D721Med (cell line): Measurements from ENCODE around the gene SOX8.

Experiments
- DNase-seq: peaks from one replicate; pipeline ENCODE4 v3.0.0; 2011; ENCODE audit warnings: low spot score; ENCODE audit not compliant: insufficient read length
- FAIRE-seq: peaks from 2 replicates; lab custom pipeline; 2011; peaks lifted over from hg19 to GRCh38; lab: Jason Lieb, UNC
- CTCF ChIP-seq: IDR thresholded peaks from 2 replicates; pipeline ENCODE4 v1.5.1; 2012; ENCODE audit warnings: mild to moderate bottlenecking, control low read depth; ENCODE audit not compliant: insufficient read depth; ENCODE audit errors: missing control alignments

Gene SOX8

GRCh38 chr16:981695-982144 lies at the start of gene SOX8:
TSS of gene SOX8 (plus strand) at chr16:981770. CDS start at chr16:981923, 153 bp downstream.
- TF ChIP-seq CTCF: no peak

GRCh38 chr16:932831-933330 lies 48.7 kb upstream of the SOX8 start:
- no peak for FAIRE-seq
- TF ChIP-seq CTCF: no peak
- DNase-seq: no peak

More at GRCh38 chr16:981695-982144, at the start of gene SOX8:
- FAIRE-seq (no peak), DNase-seq (no peak)

GRCh38 chr16:933581-933980 lies 48.0 kb upstream of the SOX8 start:
- DNase-seq (no peak), FAIRE-seq (no peak)
- TF ChIP-seq CTCF: no peak

- no peak for FAIRE-seq
- DNase-seq: no peak
- TF ChIP-seq CTCF: no peak
Observed at GRCh38 chr16:934178-934577, 47.4 kb upstream of the SOX8 start.

- no peak for TF ChIP-seq CTCF
- DNase-seq: no peak
- no peak for FAIRE-seq
Observed at GRCh38 chr16:935684-936083, 45.9 kb upstream of the SOX8 start.

GRCh38 chr16:937311-937710 lies 44.3 kb upstream of the SOX8 start:
- no peak for DNase-seq
- no peak for TF ChIP-seq CTCF
- FAIRE-seq: no peak

- no peak for FAIRE-seq
- DNase-seq: no peak
- no peak for TF ChIP-seq CTCF
Observed at GRCh38 chr16:937723-938122, 43.8 kb upstream of the SOX8 start.
